IgD-negative memory B cell (primary cell): Measurements from ENCODE around the gene PREX1. TPM values are rescaled to one million over a fixed set of nuclear protein-coding genes. Genes with fewer than 3 reads are reported as not detected.
"Not testable (repeated sequence)": the region's sequence is repeated elsewhere in the genome, so short reads cannot be mapped to it uniquely, and the experiment has no call there.

Source experiments
- H3K27ac Mint-ChIP-seq, 3 donors: one replicate each; pipeline ENCODE4 v1.8.0; 2020 to 2022; ENCODE audit warnings: mild to moderate bottlenecking in 3 of 3, mixed read lengths in 3 of 3, moderate library complexity in 1 of 3
- H3K27me3 Mint-ChIP-seq: one replicate; pipeline ENCODE4 v1.8.0; 2021; ENCODE audit warnings: mixed read lengths
- H3K36me3 Mint-ChIP-seq: one replicate; pipeline ENCODE4 v1.8.0; 2020; ENCODE audit warnings: mild to moderate bottlenecking, mixed read lengths
- H3K4me1 Mint-ChIP-seq, 3 donors: one replicate each; pipeline ENCODE4 v1.8.0; 2020 to 2022; ENCODE audit warnings: mixed read lengths in 3 of 3, mild to moderate bottlenecking in 1 of 3
- H3K4me3 Mint-ChIP-seq, 4 donors: one replicate each; pipeline ENCODE4 v1.8.0; 2020 to 2022; ENCODE audit warnings: mild to moderate bottlenecking in 4 of 4, mixed read lengths in 4 of 4, moderate library complexity in 3 of 4
- H3K9me3 Mint-ChIP-seq, 3 donors: one replicate each; pipeline ENCODE4 v1.8.0; 2020 to 2021; ENCODE audit warnings: mixed read lengths in 3 of 3, mild to moderate bottlenecking in 1 of 3
- polyA plus RNA-seq: library from polyadenylated mRNA; unstranded; fragments of 300-500 nt; fragmentation: Illumina TruSeq; gene quantifications from one replicate; pipeline ENCODE4 v1.2.3, GENCODE V29; 2021

PREX1 gene
- polyA plus RNA-seq, 1 donor from 2014 or later, result 41.7 TPM

GRCh38 chr20:48766205-48766604 lies 61.6 kb downstream of the PREX1 start:
- peak overlapping the region in 3 of 4 donors; percentile 25 to 85 (median 33) for H3K4me3 Mint-ChIP-seq
- no peaks in the 10 kb centered on the region for H3K9me3 Mint-ChIP-seq
- H3K36me3 Mint-ChIP-seq, result peaks cover 10% of the 10 kb centered on the region
- peak overlapping the region; percentile 33 to 91 (median 40) for H3K27ac Mint-ChIP-seq
- no peaks in the 10 kb centered on the region for H3K27me3 Mint-ChIP-seq
- H3K4me1 Mint-ChIP-seq, result peaks cover 51 to 74% (median 56%) of the 10 kb centered on the region in 3 donors

- H3K4me3 Mint-ChIP-seq, result peak overlapping the region in 2 of 4 donors; percentile 37 to 40
- peaks cover 59 to 75% (median 65%) of the 10 kb centered on the region in 3 donors for H3K4me1 Mint-ChIP-seq
- H3K27me3 Mint-ChIP-seq, result no peaks in the 10 kb centered on the region
- peak overlapping the region in 2 of 3 donors; percentile 40 to 55 for H3K27ac Mint-ChIP-seq
- peaks cover 10% of the 10 kb centered on the region for H3K36me3 Mint-ChIP-seq
- H3K9me3 Mint-ChIP-seq, result no peaks in the 10 kb centered on the region
These were observed 62.4 kb downstream of the PREX1 start for GRCh38 chr20:48765359-48765758.

GRCh38 chr20:48763216-48763914 lies 64.4 kb downstream of the PREX1 start:
- Mint-ChIP-seq H3K9me3 (no peaks in the 10 kb centered on the region), H3K27ac (peak overlapping the region in 2 of 3 donors; percentile 67 to 89), H3K4me3 (no peak overlapping the region)

GRCh38 chr20:48761874-48762273 lies 65.9 kb downstream of the PREX1 start:
- peaks cover 0 to 2% (median 0%) of the 10 kb centered on the region in 3 donors for H3K9me3 Mint-ChIP-seq
- peak overlapping the region; percentile 89 to 97 (median 96) for H3K27ac Mint-ChIP-seq
- H3K36me3 Mint-ChIP-seq, result peaks cover 10% of the 10 kb centered on the region
- peak overlapping the region in 3 of 4 donors; percentile 62 to 89 (median 71) for H3K4me3 Mint-ChIP-seq
- peaks cover 64 to 75% (median 65%) of the 10 kb centered on the region in 3 donors for H3K4me1 Mint-ChIP-seq
- H3K27me3 Mint-ChIP-seq, result no peaks in the 10 kb centered on the region

More at GRCh38 chr20:48763216-48763914, 64.4 kb downstream of the PREX1 start:
- H3K27me3 Mint-ChIP-seq, result no peaks in the 10 kb centered on the region
- peaks cover 64 to 76% (median 65%) of the 10 kb centered on the region in 3 donors for H3K4me1 Mint-ChIP-seq
- H3K36me3 Mint-ChIP-seq, result peaks cover 8% of the 10 kb centered on the region

- Mint-ChIP-seq H3K9me3 (peaks cover 0 to 2% (median 0%) of the 10 kb centered on the region in 3 donors), H3K4me1 (peaks cover 63 to 74% (median 65%) of the 10 kb centered on the region in 3 donors), H3K4me3 (peak overlapping the region; percentile 52 to 89 (median 66)), H3K27me3 (no peaks in the 10 kb centered on the region), H3K36me3 (peaks cover 11% of the 10 kb centered on the region), H3K27ac (peak overlapping the region; percentile 89 to 97 (median 96))
These were observed 66.6 kb downstream of the PREX1 start for GRCh38 chr20:48761023-48761785.

- H3K9me3 Mint-ChIP-seq, result peaks cover 0 to 2% (median 2%) of the 10 kb centered on the region in 3 donors
- H3K4me1 Mint-ChIP-seq, result peaks cover 60 to 76% (median 65%) of the 10 kb centered on the region in 3 donors
- H3K27me3 Mint-ChIP-seq, result no peaks in the 10 kb centered on the region
- peak overlapping the region; percentile 62 to 89 (median 74) for H3K4me3 Mint-ChIP-seq
- H3K36me3 Mint-ChIP-seq, result peaks cover 12% of the 10 kb centered on the region
- H3K27ac Mint-ChIP-seq, result peak overlapping the region; percentile 89 to 97 (median 96)
These were observed 67.3 kb downstream of the PREX1 start for GRCh38 chr20:48760403-48760983.

- Mint-ChIP-seq H3K9me3 (peaks cover 0 to 9% (median 4%) of the 10 kb centered on the region in 3 donors), H3K36me3 (peaks cover 6% of the 10 kb centered on the region), H3K27ac (peak overlapping the region; percentile 89 to 97 (median 96))
These were observed 68.1 kb downstream of the PREX1 start for GRCh38 chr20:48759631-48760245.

GRCh38 chr20:48758206-48758820 lies 69.5 kb downstream of the PREX1 start:
- H3K9me3 Mint-ChIP-seq, result peaks cover 0 to 9% (median 4%) of the 10 kb centered on the region in 3 donors
- peak overlapping the region in 3 of 4 donors; percentile 53 to 90 (median 71) for H3K4me3 Mint-ChIP-seq
- peaks cover 8% of the 10 kb centered on the region for H3K36me3 Mint-ChIP-seq
- H3K27ac Mint-ChIP-seq, result peak overlapping the region; percentile 83 to 96 (median 89)
- no peaks in the 10 kb centered on the region for H3K27me3 Mint-ChIP-seq
- peaks cover 67 to 88% (median 73%) of the 10 kb centered on the region in 3 donors for H3K4me1 Mint-ChIP-seq

More at GRCh38 chr20:48759631-48760245, 68.1 kb downstream of the PREX1 start:
- Mint-ChIP-seq H3K4me3 (peak overlapping the region in 3 of 4 donors; percentile 62 to 89 (median 71)), H3K27me3 (no peaks in the 10 kb centered on the region), H3K4me1 (peaks cover 57 to 76% (median 59%) of the 10 kb centered on the region in 3 donors)

GRCh38 chr20:48756774-48757173 lies 71.0 kb downstream of the PREX1 start:
- H3K36me3 Mint-ChIP-seq, H3K27me3 Mint-ChIP-seq, H3K9me3 Mint-ChIP-seq: not testable (repeated sequence)
- peaks cover 70 to 91% (median 74%) of the 10 kb centered on the region in 3 donors for H3K4me1 Mint-ChIP-seq
- H3K27ac Mint-ChIP-seq, result peak overlapping the region; percentile 61 to 96 (median 76)
- H3K4me3 Mint-ChIP-seq, result peak overlapping the region in 2 of 4 donors; percentile 38 to 49

- Mint-ChIP-seq H3K27ac (peak overlapping the region in 2 of 3 donors; percentile 72 to 95), H3K4me1 (peaks cover 63 to 92% (median 73%) of the 10 kb centered on the region in 3 donors), H3K27me3 (no peaks in the 10 kb centered on the region), H3K9me3 (peaks cover 0 to 9% (median 4%) of the 10 kb centered on the region in 3 donors), H3K36me3 (peaks cover 9% of the 10 kb centered on the region), H3K4me3 (peak overlapping the region in 3 of 4 donors; percentile 45 to 84 (median 78))
These were observed 73.5 kb downstream of the PREX1 start for GRCh38 chr20:48754292-48754691.

GRCh38 chr20:48752963-48753362 lies 74.8 kb downstream of the PREX1 start:
- Mint-ChIP-seq H3K4me3 (peak overlapping the region; percentile 50 to 85 (median 64)), H3K27me3 (no peaks in the 10 kb centered on the region), H3K27ac (peak overlapping the region; percentile 48 to 94 (median 72)), H3K36me3 (peaks cover 9% of the 10 kb centered on the region), H3K4me1 (peaks cover 62 to 90% (median 74%) of the 10 kb centered on the region in 3 donors), H3K9me3 (peaks cover 0 to 9% (median 4%) of the 10 kb centered on the region in 3 donors)

GRCh38 chr20:48751871-48752270 lies 75.9 kb downstream of the PREX1 start:
- peaks cover 57 to 89% (median 73%) of the 10 kb centered on the region in 3 donors for H3K4me1 Mint-ChIP-seq
- H3K36me3 Mint-ChIP-seq, result peaks cover 5% of the 10 kb centered on the region
- H3K9me3 Mint-ChIP-seq, result peaks cover 0 to 9% (median 2%) of the 10 kb centered on the region in 3 donors
- peak overlapping the region; percentile 47 to 86 (median 78) for H3K4me3 Mint-ChIP-seq
- no peaks in the 10 kb centered on the region for H3K27me3 Mint-ChIP-seq
- peak overlapping the region; percentile 39 to 93 (median 72) for H3K27ac Mint-ChIP-seq

- Mint-ChIP-seq H3K27me3 (no peaks in the 10 kb centered on the region), H3K4me3 (peak overlapping the region; percentile 47 to 86 (median 78)), H3K9me3 (peaks cover 0 to 9% (median 2%) of the 10 kb centered on the region in 3 donors), H3K27ac (peak overlapping the region; percentile 39 to 93 (median 72)), H3K4me1 (peaks cover 57 to 86% (median 73%) of the 10 kb centered on the region in 3 donors), H3K36me3 (peaks cover 4% of the 10 kb centered on the region)
These were observed 76.7 kb downstream of the PREX1 start for GRCh38 chr20:48750941-48751635.
